GM12873 (cell line): ENCODE data around the gene GMEB1.

Experiments used
- CTCF ChIP-seq: IDR thresholded peaks from 2 replicates; pipeline ENCODE4 v1.5.1; 2012; ENCODE audit warnings: low read depth, mild to moderate bottlenecking, moderate library complexity, low read length, control low read depth; ENCODE audit not compliant: insufficient read depth; ENCODE audit errors: missing control alignments

Gene GMEB1

GRCh38 chr1:28668191-28668955 lies at the start of gene GMEB1:
TSS of gene GMEB1 (plus strand) at chr1:28668784. CDS start at chr1:28683613, 14,829 bp downstream.
- no peak for TF ChIP-seq CTCF

GRCh38 chr1:28631713-28632112 lies 36.9 kb upstream of the GMEB1 start:
- TF ChIP-seq CTCF: no peak

GRCh38 chr1:28632560-28632959 lies 36.0 kb upstream of the GMEB1 start:
- no peak for TF ChIP-seq CTCF

- peak; percentile 60 for TF ChIP-seq CTCF
Observed at GRCh38 chr1:28640766-28641165, 27.8 kb upstream of the GMEB1 start.

GRCh38 chr1:28642056-28642846 lies 26.3 kb upstream of the GMEB1 start:
- TF ChIP-seq CTCF: no peak

- TF ChIP-seq CTCF: peak; percentile 54
Observed at GRCh38 chr1:28642847-28643635, 25.5 kb upstream of the GMEB1 start, which contains the start of gene TAF12. TSS of gene TAF12 (minus strand) at chr1:28643067. CDS start at chr1:28622081, 20,986 bp downstream.
